ENCODE results near the gene FBXO3.

FBXO3 gene

GRCh38 chr11:33700502-33701271, 73.6 kb downstream of the FBXO3 start, which contains the start of gene C11orf91:
C11orf91 (minus strand) TSS chr11:33700826; CDS start chr11:33700740, 86 bp downstream.
- DNase-seq, result peak; percentile 91 to 98 (median 96)

GRCh38 chr11:33700063-33700501, 74.2 kb downstream of the FBXO3 start:
- DNase-seq, result no peak

GRCh38 chr11:33699515-33700062, 74.7 kb downstream of the FBXO3 start:
- DNase-seq, result no peak

GRCh38 chr11:33698921-33699320, 75.4 kb downstream of the FBXO3 start:
- no peak for DNase-seq

GRCh38 chr11:33697997-33698396, 76.3 kb downstream of the FBXO3 start:
- DNase-seq, result no peak

- DNase-seq, result no peak
These were observed 77.2 kb downstream of the FBXO3 start for GRCh38 chr11:33696931-33697638.

- DNase-seq, result no peak
These were observed 77.9 kb downstream of the FBXO3 start for GRCh38 chr11:33696411-33696810.

- no peak for DNase-seq
These were observed 79.2 kb downstream of the FBXO3 start for GRCh38 chr11:33695051-33695566.

- no peak for DNase-seq
These were observed 79.8 kb downstream of the FBXO3 start for GRCh38 chr11:33694346-33695050.

- DNase-seq, result no peak
These were observed 81.8 kb downstream of the FBXO3 start for GRCh38 chr11:33692541-33692940.

GRCh38 chr11:33692013-33692504, 82.3 kb downstream of the FBXO3 start:
- DNase-seq, result peak in 2 of 3 experiments; percentile 52 to 74

GRCh38 chr11:33691066-33691864, 83.1 kb downstream of the FBXO3 start:
- peak in 2 of 3 experiments; percentile 70 to 92 for DNase-seq

All from NCI-H1417 (cell line).